H54 (cell line): Measurements from ENCODE around the gene TOX4.

Experiments
- DNase-seq: peaks from one replicate; pipeline ENCODE4 v3.0.0; 2011; ENCODE audit warnings: low spot score, mixed read lengths; ENCODE audit not compliant: insufficient read length
- FAIRE-seq: peaks from 3 replicates; lab custom pipeline; 2011; peaks lifted over from hg19 to GRCh38; lab: Jason Lieb, UNC
- POLR2A ChIP-seq: IDR thresholded peaks from 2 replicates; pipeline ENCODE4 v1.6.1; 2011; ENCODE audit warnings: low read depth, mild to moderate bottlenecking, low read length

The TOX4 gene

GRCh38 chr14:21518725-21519124 lies 41.7 kb downstream of the TOX4 start:
- DNase-seq, result no peak
- no peak for FAIRE-seq
- no peak for TF ChIP-seq POLR2A

DNA sequence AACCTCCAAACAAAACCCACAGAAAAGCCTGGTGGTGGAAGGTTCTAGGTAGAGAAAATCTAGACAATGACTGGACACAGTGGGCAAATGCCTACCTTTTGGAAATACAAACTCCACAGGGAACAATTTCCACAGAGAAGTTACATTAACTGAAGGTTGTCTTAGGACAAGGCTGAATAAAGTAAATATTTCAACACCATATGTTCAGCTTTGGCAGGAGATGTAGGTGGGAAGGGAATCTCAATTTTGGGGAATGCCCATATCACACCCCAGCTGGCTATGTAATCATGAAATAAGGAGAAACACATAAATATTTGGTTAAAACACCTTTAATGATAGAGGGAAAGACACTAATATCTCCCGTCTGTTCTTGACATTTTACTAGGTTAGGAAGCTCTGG lies 43.8 kb downstream of the TOX4 start:
- DNase-seq (no peak), FAIRE-seq (no peak)
- no peak for TF ChIP-seq POLR2A

GRCh38 chr14:21521501-21521900 lies 44.5 kb downstream of the TOX4 start:
- FAIRE-seq (no peak), DNase-seq (no peak)
- no peak for TF ChIP-seq POLR2A

DNA sequence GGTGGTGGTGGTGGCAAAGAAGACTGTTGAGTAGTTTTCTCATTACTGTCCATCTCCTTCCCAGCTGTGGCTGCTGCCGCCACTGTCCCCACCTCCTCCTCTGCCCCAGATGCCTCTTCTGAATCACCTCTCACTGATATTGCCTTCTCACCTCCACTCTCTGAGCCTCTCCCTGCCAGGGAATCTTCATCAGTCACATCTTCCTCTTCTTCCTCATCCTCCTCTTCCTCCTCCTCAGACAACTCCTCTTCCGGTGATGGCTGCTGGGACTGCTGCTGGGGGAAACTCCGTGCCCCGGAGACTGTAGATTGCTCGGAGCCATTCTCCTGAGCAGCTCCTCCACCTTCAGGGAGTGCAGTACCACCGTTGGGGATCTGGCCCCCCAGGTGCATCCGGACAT lies 46.2 kb downstream of the TOX4 start:
- no peak for FAIRE-seq
- no peak for TF ChIP-seq POLR2A
- DNase-seq, result no peak

DNA sequence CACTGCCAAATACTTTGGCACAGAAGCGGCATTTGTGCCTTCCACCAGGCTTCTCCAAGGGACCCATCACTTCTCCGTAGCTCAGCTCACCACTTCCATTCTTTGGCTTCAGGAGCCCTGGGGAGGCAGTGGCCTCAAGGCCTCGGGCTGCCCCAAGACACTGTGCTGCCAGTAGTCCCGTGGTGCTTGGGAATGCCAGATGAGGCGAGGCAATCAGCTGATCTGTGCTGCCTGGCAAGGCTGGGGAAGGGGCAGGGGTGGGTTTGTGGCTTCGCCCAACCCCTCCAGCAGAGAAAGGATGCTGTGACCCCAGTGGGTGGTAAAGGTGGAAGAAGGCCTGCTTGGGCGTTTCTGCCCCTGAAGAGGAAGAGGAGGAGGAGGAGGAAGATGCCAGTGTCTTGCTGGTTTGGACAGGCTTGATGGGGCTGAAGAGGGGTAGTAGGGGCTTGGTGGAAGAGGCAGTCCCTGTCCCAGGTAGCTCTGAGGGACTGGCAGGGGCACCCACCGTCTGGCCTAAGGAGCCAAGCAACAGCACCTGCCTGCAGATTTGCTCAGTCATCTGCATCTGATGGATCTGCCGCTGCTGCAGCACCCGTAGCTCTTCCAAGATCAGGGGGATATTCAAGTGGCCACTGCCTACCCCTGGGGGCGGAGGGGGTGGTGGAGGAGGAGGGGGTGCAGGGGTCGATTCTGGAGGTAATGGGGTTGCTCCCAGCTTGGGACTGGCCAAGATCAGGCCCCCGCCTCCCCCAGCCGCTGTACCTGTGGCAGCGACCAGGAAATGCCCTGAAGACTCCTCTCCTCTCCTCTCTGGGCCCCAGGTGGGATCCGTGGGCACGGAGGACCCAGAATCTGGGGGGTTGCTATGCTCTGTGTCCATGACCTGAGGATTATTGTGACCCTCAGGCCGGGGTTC lies 47.8 kb downstream of the TOX4 start:
- FAIRE-seq, result no peak
- no peak for DNase-seq
- no peak for TF ChIP-seq POLR2A

- FAIRE-seq (no peak), DNase-seq (no peak)
- no peak for TF ChIP-seq POLR2A
Measured at GRCh38 chr14:21525571-21525961, 48.6 kb downstream of the TOX4 start.

GRCh38 chr14:21525962-21526671 lies 49.1 kb downstream of the TOX4 start, which contains the start of gene SALL2:
Gene SALL2 (minus strand): TSS chr14:21526346. CDS start chr14:21526127, 219 bp downstream.
- no peak for TF ChIP-seq POLR2A
- FAIRE-seq, result no peak
- DNase-seq, result peak; percentile 11

DNA sequence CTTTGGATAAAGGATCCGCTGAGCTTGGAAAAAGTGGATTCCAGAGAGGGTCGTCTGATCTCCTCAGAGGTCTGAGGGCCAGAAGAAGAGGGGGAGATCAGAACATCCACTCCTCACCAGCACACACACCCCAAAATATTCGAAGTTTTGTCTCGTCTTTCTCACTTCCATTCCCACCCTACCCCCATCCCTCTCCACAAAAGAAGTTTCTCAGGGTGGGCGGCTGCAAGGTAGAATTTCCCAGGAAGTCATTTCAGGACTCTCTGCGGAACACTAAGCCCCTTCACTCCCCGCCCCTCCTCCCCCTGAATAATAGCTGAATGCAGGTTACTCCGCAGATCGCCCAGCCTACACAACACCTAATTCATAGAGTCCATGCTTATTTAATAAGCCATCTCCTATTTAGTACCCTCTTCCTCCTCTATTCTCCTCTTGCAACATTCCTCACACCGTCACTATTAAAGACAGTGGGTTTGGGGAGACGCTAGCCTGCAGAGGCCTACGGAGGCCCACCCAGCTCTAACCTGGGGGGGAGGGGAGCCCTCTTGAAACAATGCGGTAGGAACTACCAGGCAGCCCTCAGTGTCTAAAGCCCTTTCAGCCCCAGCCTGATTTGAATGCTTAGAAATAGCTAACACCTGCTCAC lies 49.8 kb downstream of the TOX4 start:
- no peak for DNase-seq
- FAIRE-seq, result no peak
- no peak for TF ChIP-seq POLR2A

- DNase-seq, result no peak
- no peak for FAIRE-seq
- TF ChIP-seq POLR2A, result no peak
Measured at GRCh38 chr14:21527318-21527679, 50.3 kb downstream of the TOX4 start.

GRCh38 chr14:21528381-21529348 lies 51.7 kb downstream of the TOX4 start:
- no peak for TF ChIP-seq POLR2A
- no peak for DNase-seq
- FAIRE-seq, result no peak

DNA sequence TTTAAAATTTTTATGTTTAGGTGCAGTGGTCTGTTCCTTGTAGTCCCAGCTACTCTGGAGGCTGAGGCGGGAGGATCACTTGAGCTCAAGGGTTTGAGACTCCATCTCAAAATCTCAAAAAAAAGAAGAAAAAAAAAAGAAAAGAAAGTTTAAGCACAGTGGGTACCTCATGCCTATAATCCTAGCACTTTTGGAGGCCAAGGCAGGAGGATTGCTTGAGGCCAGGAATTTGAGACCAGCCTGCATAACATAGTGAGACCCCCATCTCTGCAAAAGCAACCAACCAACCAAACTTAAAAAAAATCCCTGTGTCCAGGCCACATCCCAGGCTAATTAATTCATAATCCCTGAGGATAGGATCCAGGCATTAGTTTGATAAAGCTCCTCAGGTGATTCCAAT lies 52.5 kb downstream of the TOX4 start:
- TF ChIP-seq POLR2A, result no peak
- FAIRE-seq (no peak), DNase-seq (no peak)

DNA sequence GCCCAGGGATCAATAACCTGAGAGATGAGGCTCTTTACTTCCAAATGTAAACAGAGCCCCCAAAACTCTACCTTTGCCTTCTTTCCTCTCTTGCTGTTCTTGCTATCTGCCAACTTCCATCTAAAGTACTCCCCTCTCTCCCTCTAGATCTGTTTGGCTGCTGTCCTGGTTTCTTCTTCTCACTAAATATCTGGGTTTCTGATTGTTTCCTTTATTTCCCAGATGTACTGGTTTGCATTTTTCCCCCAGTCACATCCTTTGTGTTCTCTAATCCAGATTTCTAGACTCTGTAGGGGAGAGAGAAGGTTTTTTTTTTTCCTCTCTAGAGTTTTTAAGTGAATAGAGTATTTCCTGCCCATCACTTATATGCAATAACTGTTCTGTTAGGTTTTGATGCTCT lies 56.3 kb downstream of the TOX4 start:
- FAIRE-seq (no peak), DNase-seq (no peak)
- TF ChIP-seq POLR2A, result no peak

GRCh38 chr14:21534576-21534975 lies 57.6 kb downstream of the TOX4 start:
- TF ChIP-seq POLR2A, result no peak
- no peak for FAIRE-seq
- DNase-seq, result no peak
